NCI-H460 (cell line): ENCODE measurements around the gene SLC38A10. TPM values are rescaled to one million over a fixed set of nuclear protein-coding genes. Genes with fewer than 3 reads are reported as not detected.

Source experiments
- DNase-seq: peaks from one replicate; pipeline ENCODE4 v3.0.0-alpha.2; 2016; ENCODE audit warnings: low read depth; ENCODE audit errors: extremely low read depth
- total RNA-seq: library from RNA; depleted of rRNA; stranded (reverse); fragments of >200 nt; shearing (Covaris generic); gene quantifications from 2 replicates; pipeline ENCODE4 v1.2.3, GENCODE V29; 2014

The SLC38A10 gene
- total RNA-seq, 1 experiment from 2014 or later, result 41.8 TPM

DNA sequence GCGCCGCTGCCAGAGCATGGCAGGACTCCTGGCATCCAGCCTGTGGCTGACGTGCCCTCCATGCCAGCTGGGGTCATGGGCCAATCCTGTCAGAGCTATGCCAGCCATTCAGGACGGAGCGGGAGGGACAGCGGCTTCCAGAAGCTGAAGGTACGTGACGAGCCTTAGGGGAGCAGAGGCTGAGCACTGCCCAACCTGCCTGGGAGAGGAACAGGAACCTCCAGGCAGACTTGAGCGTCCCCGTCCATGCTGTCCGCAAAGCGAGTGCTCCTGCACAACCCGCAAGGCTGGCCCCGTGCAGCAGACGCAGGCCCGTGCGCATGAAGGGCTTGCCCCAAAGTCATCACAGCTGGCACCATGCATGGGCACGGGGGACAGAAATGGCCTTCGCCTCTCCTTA lies 34.5 kb downstream of the SLC38A10 start:
- no peak for DNase-seq

DNA sequence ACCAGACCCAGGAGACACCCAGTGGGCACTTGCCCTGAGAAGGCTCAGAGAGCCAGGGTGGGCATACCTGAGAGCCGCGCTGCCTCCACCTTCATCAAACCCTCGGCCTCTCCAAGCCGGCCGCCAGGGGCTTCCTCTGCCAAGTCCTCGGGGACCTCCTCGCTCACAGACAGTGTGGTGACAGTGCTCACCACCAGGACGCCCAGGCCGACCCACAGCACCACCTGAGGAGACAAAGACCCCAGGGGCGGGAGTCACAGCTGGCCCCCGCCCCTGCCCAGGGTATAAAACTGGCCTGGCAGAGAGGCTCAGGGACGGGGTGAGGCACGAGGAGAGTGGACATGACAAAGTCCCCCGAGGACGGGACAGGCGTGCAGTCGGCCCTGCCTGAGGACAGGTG lies 34.9 kb downstream of the SLC38A10 start:
- no peak for DNase-seq

DNA sequence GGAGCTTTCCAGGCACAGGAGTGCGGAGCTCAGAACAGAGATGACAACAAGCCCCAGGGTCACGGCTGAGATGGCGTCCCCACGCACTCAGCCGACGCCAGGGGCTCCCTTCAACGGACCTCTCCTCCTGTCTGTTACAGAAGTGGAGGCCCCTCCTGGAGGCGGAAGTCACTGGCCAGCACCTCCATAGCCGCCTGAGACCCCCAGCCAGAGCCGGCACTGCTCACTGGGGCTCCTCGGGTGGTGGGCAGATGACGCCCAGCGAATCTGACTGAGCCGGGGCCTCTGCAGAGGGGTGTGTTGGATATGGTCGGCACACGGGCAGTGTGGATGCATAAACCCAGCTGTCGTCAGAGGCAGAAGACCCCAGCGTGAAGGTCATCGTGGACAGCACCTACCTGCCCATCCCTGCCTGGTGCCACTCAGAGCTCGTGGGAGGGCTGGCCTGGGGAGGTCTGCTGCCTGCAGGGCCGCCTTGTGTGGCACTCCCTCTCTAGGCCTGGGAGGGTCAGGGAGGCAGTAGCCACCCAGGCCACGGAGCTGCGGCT lies 36.0 kb downstream of the SLC38A10 start:
- no peak for DNase-seq

DNA sequence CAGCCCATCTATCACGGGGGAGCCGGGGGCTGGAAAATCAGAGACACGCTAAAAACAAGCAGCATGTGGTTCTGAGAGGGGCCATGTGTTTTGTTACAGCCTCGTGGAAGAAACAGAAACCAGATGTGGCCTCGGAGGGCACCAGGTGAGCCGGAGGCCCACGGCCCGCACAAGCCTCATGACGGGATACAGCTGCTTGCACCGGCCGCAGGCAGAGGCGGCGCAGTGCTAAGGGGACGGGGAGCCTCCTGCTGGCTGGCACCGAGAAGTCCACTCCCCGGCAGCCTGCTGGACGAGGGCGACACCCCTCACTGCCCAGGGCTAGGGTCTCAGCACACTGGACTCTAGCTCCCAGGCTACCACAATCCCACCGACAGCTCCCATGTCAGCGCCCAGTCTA lies 36.8 kb downstream of the SLC38A10 start:
- DNase-seq, result no peak

DNA sequence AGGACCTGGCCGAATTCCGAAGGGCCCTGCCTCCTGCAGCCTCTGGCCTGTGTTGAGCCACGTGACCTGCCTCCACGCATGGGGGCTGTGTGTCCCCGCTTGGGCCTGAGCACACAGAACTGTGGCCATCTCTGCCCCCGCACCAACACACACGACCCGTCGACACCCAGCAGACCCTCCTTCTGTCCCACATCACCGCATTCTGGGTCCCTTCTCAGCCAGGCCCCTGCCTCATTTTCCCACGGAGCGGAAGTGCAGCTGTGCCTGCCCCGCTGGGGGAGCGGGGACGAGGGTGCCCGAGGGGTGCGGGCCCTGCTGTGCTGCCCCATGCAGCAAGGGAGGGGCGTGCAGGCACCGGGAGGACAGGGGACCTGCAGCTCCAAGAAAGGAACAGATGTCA lies 37.6 kb downstream of the SLC38A10 start:
- no peak for DNase-seq

DNA sequence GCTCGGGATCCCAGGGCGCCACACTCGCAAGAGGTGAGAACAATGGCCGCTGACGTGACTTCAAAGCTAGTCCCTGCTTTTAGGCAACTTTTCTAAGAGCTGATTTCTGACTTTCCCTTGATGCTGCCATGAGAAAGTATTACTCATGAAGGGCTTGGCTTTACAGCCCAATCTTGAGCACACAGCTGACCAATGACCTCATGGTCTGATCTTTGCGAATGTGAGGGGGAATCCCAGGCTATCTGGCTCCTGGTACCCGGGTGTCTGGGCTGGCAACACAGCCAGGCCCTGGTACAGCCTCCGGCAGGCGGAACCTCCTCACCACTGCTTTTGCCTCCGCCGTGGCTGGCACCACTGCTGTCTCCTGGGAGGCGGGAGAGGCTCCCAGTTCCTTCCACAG lies 38.5 kb downstream of the SLC38A10 start:
- DNase-seq, result no peak

DNA sequence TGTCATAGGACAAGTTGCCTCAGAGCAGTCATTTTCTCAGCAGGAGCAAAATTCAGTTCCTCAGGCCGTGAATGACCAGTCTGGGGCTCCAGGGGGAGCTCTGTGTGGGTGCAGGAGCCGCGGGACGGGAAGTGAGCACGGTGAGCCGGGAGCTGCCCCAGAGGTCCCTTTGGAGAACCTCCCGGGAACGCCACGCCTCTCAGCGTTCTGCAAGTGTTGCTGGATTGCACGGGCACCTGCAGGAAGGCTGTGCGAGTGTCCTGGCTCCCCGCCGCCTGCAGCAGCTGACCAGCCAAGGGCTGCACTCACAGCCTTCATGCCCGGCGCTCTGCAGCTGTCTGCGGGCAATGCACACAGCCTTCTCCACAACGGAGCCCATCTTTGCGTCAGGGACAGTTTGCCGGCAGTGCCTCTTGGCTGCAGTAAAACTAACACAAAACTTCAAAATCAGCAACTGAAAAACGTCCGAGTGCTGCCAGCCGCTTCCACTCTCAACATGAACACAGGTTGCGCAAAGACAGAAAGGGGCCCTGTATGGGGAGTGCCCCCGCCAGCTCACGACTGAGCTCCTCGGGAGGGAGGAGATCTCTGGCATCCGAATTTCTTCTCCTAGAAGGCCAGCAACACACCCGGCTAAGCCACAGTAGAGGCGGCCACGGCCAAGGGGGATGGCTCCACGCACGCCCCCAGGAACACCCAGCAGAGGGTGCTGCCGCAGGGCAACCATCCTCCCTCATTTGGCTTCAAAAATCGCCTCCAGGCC lies 40.0 kb downstream of the SLC38A10 start:
- peak; percentile 59 for DNase-seq

DNA sequence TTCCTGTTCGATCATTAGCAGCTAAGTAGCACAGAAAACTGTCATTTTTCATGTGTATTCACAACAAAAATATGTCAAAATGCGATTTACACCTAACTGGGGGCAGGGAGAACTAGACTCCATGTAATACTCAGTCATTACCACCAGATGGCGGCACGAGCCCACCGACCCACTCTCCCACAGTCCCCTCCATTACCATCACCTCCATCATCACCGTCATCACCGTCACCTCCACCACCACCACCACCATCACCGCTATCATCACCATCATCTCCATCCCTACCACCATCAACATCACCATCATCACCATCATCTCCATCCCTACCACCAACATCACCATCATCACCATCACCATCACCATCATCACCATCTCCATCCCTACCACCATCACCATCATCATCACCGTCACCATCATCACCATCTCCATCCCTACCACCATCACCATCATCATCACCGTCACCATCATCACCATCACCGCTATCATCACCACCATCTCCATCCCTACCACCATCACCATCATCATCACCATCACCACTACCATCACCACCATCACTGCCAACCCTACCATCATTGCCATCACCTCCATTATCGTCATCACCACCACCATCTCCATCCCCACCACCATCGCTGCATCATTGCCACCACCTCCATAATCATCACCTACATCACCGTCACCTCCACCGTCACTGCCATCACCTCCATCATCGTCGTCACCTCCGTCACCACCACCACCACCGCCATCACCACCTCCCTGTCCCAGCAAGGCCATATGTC lies 41.6 kb downstream of the SLC38A10 start:
- peak; percentile 35 for DNase-seq

DNA sequence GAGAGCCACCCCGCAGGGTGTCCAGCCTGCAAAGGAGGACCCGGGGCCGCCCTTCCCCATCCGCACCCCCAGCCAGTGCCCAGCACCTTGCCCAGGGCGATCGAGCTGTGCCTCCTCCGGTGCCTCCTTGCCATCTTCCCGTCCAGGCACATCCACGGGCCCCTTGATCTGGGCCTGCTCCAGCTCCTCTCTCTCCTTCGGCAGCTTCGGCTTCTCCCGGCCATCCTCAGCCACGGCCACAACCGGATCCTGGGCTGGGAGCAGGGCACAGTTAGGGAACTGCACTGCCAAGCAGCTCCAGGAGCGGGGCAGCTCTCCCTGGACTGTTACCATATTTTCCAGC lies 42.1 kb downstream of the SLC38A10 start:
- no peak for DNase-seq

DNA sequence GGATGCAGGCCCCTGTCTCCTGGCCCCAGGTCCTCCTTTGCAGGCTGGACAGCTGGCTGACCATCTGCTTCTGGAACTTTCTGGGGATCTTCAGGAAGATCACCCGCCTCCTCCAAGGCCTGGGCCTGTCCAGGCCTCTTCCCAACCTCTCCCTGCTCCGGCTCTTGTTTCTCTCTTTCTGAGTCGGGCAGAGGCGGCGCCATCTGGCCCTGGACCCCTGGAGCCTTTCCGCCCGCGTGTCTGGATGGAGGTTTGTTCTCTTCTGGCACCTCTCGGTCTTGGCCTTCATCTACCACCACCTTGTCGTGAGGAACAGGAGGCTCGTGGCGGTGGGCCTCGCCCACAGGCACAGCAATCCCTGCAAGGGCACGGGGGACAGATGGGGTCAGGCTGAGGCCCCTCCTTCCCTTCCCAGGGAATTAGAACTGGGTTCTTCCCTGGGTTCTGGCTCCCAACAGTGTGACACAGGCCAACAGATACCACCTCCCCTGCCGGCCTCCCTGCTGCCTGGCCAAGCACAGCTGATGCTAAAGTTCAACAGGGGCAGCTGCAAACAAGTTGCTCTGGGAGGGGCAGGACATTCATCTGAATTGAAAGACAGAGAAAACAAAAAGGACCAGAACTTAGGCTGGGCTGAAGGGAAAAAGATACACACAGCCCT lies 42.7 kb downstream of the SLC38A10 start:
- DNase-seq, result no peak

DNA sequence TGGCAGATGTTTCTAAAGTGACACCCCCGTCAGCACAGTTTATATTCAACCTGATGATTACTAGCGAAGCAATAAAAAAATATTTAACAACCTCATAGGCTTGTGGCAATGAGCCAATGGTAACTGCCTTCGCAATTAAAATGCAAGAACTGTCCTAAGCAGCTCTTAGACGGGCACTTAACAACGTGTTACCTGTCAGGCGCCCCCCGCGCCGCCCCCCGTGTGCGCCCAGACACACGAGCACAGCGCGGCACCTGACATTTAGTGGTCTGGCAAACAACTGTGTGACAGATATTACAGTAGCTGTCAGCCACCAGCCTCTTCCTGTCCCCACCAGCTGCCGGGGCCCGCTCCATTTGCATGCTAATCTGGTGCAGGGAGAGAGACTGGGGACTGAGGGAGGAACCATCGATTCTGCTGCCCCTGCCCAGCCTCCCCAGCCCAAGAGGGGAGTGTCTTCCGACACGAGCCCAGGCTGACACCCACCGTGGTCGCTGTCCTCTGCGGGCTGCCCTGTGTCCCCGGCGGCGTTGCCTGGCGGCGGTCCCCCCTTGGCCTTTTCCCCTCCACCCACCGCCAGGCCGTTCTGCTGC lies 43.3 kb downstream of the SLC38A10 start:
- no peak for DNase-seq

DNA sequence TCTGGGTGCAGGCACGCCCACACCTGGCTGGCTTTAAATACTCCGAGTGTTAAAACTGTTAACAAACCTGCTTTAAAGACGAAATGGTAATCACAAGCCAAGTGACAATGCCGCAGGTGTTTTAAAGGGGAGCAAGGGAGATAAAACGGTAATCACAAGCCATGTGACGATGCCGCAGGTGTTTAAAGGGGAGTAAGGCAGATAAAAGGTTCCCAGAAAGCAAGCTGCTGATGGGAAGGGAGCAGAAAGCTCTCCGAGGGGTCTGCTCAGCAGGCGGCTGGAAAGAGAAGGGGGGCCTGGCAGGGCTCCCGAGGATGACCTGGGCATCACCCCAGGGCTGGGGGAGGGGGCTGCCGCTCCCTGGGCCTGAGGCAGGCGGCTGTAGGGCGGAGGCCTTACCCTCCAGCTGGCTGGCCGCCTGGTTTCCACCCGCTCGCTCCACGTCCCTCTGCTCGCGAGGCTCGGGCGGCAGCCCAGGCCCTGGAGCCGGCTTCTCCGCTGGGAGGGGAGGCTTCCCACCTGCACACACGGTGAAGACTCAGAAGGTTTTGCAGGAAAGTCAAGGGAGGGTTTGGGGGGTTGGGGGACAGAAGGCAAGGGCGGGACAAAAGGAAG lies 43.9 kb downstream of the SLC38A10 start:
- no peak for DNase-seq

DNA sequence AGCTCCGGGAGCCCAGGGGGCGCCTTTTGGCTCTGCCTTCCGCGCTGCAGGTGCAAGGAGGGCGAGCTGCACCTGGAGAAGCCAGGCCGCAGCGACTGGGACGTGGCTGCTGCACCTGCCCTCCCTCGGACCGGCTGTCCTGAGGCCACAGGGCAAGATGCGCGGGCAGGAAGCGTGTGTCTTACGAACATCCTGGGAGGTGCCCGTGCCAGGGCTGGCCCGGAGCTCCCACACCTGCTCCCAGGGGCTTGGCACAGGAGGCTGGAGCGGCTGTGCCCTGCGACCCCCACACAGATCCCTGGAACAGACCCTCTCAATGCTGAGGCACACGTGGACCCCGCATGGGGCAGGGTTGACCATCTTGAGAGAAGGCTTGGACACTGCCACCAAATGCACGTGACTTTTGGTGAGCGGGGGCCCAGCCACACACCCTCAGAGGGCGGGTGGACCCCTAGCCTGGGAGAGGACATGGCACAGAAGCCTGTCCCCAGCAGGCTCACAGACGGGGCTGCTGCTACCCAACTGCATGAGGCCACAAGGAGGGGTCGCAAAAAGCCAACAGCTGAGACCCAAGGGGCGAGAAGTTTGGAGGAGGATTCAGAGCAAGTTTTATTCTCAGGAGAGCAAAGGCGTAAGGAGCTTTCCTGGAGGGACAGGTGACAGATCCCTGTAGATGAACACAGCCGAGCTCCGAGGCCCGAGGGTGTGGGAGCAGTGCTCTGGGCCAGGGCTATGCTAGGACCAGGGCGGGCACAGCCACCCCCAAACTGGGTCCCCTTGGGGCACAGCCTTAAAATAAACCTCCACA lies 44.6 kb downstream of the SLC38A10 start:
- no peak for DNase-seq

DNA sequence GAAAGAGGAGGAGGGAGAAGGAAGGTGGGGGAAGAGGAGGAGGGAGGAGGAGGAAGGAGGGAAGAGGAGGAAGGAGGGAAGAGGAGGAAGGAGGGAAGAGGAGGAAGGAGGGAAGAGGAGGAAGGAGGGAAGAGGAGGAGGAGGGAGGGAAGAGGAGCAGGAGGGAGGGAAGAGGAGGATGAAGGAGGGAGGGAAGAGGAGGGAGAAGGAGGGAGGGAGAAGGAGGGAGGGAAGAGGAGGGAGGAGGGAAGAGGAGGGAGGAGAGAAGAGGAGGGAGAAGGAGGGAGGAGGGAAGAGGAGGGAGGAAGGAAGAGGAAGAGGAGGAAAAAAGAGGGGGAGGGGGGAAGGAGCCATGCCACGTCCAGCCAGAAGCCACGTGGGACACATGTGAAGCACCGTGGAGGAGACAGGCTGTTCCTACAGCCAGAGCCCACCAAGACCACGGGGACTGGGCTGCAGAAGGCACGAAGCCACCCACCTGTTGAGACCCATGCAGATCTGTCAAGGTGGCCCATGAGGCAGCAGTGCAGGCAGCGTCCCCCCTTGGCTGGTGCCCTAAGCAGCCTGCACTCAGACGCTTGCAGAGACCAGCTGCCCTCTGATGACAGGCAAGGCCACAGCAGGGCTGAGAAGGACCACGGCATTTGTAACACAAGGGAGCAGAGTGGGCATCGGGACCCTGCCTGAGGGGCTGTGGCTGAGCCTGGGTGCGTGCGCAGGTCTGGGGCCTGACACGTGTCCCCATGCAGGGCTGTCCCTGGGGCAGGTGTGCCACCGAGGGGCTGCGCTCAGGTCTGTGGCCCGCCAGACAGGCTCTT lies 45.7 kb downstream of the SLC38A10 start:
- no peak for DNase-seq

DNA sequence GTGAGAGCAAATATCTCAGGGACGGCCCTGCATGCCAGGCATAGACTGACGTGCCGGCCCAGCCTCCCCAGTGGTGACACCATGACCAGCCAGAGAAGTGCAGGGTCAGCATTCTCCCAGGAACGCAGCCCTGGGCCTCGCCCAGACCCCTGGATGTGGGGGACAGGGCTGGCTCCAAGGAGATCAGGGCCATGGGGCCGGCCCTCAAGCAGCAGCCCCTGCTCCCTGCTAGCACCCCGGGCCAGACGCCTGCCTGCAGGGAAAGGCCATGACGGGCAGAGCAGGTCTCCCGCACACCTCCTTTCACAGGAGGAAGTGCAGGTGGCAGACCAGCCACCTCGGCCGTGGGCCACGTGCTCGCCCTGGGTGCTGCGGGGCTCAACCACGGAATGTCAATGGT lies 46.5 kb downstream of the SLC38A10 start:
- no peak for DNase-seq

DNA sequence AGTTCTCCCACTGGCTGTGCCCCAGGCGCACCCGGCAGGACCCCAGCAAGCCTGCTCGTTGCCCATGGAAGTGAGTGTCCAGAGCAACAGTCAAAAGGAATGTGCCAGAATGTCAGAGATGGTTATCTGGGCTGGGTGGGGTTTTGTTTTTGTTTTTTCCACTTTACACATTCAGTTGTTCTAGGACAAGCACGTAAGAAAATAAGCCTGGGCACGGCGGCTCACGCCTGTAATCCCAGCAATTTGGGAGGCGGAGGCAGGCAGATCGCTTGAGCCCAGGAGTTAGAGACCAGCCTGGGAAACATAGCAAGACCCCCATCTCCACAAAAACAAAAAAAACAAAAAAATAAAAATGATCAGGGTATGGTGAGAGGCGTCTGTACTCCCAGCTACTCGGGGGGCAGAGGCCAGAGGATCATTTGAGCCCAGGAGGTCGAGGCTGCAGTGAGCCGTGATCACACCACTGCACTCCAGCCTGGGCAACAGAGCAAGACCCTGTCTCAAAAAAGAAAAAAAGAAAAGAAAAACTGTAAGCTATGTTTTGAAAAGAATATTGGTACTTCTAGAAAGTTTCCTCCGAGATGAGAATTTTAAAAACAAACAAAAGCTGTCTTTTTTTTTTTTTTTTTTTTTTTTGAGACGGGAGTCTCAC lies 47.6 kb downstream of the SLC38A10 start:
- DNase-seq, result no peak

DNA sequence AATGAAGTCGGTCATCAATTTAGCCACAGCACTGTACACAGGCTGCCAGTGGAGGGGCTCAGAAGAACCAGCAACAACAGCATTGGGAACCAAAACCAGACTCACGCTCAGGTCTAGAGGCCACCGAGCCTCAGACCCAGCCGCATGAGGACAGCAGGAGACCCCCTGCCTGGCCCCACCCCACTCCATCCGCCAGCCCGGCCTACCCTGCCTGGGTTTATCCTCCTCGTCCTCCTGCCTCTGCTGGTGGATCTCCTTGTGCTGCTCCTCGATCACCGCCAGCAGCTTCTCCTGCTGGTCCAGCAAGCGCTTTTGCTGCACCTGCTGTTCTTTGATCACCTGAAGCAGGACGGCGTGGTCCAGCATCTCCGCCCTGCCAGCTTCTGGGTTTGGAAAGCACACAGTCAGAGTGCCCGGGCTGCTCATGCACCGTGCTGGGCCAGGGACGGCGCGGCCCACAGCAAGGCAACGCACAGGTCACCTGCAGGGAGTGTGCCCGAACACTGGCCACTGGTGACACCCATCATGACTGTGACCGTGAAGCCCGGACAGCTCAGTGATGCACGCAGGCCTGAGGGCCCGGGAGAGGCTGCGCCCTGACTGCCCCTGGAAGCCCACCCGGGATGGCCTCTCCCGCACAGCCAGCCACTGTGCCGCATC lies 48.3 kb downstream of the SLC38A10 start:
- DNase-seq, result no peak

DNA sequence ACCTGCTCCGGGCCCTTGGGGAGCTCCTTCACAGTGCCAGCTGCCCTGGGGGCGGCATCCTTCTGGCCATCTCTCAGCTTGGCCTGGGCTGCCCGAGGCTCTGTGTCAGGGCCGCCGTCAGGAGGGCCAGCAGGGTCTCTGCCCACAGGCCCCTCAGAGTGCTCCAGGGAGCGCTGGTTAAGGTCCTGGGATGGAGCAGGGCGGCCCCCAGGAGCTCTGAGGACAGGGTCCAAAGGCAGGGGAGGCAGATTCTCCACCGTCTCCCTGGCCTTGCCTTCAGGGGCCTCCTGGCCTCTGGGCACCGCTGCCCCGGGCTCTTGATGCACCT lies 48.8 kb downstream of the SLC38A10 start:
- no peak for DNase-seq
